Smooth muscle cell (in vitro differentiated cells): ENCODE data around the gene RBMS1. TPM values are rescaled to one million over a fixed set of nuclear protein-coding genes. Genes with fewer than 3 reads are reported as not detected.
A peak's percentile ranks its signal among the peaks of the same experiment; 100 is the strongest.

ENCODE experiments used
- DNase-seq: peaks from one replicate; lab custom pipeline; 2025; ENCODE audit not compliant: unreplicated experiment; lab: John Stamatoyannopoulos, UW
- H2AFZ ChIP-seq: fragments of 200-600 bp; sonication (generic); 2 replicates; pipeline ENCODE4 v1.6.0; 2016; ENCODE audit warnings: antibody characterized with exemption, low read depth, mild to moderate bottlenecking
- H3F3A ChIP-seq: fragments of 200-600 bp; sonication (generic); 2 replicates; pipeline ENCODE4 v1.6.0; 2017; ENCODE audit warnings: antibody characterized with exemption, low read depth
- H3K27ac ChIP-seq: fragments of 200-600 bp; sonication (generic); 2 replicates; pipeline ENCODE4 v1.5.1; 2016; ENCODE audit warnings: low read depth, mild to moderate bottlenecking
- H3K27me3 ChIP-seq: fragments of 200-600 bp; sonication (generic); 2 replicates; pipeline ENCODE4 v1.6.1; 2016; ENCODE audit warnings: low read depth, mild to moderate bottlenecking
- H3K36me3 ChIP-seq: fragments of 200-600 bp; sonication (generic); 2 replicates; pipeline ENCODE4 v1.5.1; 2016; ENCODE audit warnings: low read depth
- H3K4me1 ChIP-seq: fragments of 200-600 bp; sonication (generic); 2 replicates; pipeline ENCODE4 v1.5.1; 2016; ENCODE audit warnings: low read depth
- H3K4me2 ChIP-seq: fragments of 200-600 bp; sonication (generic); 2 replicates; pipeline ENCODE4 v1.6.0; 2016; ENCODE audit warnings: mild to moderate bottlenecking
- H3K4me3 ChIP-seq: fragments of 200-600 bp; sonication (generic); 2 replicates; pipeline ENCODE4 v1.5.1; 2016; ENCODE audit warnings: mild to moderate bottlenecking
- H3K79me2 ChIP-seq: fragments of 200-600 bp; sonication (generic); 2 replicates; pipeline ENCODE4 v1.6.0; 2016; ENCODE audit warnings: low read depth, mild to moderate bottlenecking
- H3K9ac ChIP-seq: fragments of 200-600 bp; sonication (generic); 2 replicates; pipeline ENCODE4 v1.6.0; 2016; ENCODE audit warnings: low read depth
- H3K9me3 ChIP-seq: fragments of 200-600 bp; sonication (generic); replicated peaks from 2 replicates; pipeline ENCODE4 v1.5.1; 2016; ENCODE audit warnings: low read depth
- H4K20me1 ChIP-seq: fragments of 200-600 bp; sonication (generic); 2 replicates; pipeline ENCODE4 v1.6.0; 2016; ENCODE audit warnings: low read depth
- WGBS: methylation state at CpG from one replicate; pipeline ENCODE4 v1.1.7; 2016; ENCODE audit warnings: low lambda C conversion rate; 5-methylcytosine and 5-hydroxymethylcytosine counted together
- polyA plus RNA-seq: library from polyadenylated mRNA; unstranded; fragments of >200 nt; fragmentation: Nextera tagmentation; extraction: Ambion mirVana; gene quantifications from 2 replicates; pipeline ENCODE4 v1.2.1, GENCODE V29; 2016
- total RNA-seq: library from RNA; depleted of rRNA; stranded (reverse); fragments of >200 nt; gene quantifications from 2 replicates; pipeline ENCODE4 v1.2.3, GENCODE V29; 2014
- TF ChIP-seq, protein P1 (sequence below): fragments of 200-600 bp; sonication (generic); IDR thresholded peaks from 2 replicates; pipeline ENCODE4 v1.5.1; 2017; ENCODE audit warnings: borderline replicate concordance, mild to moderate bottlenecking, antibody characterized with exemption; ENCODE audit not compliant: insufficient read depth, poor library complexity, severe bottlenecking

RBMS1 gene
- total and polyA plus RNA-seq, 2 experiments from 2014 or later: 103 to 160 TPM

DNA sequence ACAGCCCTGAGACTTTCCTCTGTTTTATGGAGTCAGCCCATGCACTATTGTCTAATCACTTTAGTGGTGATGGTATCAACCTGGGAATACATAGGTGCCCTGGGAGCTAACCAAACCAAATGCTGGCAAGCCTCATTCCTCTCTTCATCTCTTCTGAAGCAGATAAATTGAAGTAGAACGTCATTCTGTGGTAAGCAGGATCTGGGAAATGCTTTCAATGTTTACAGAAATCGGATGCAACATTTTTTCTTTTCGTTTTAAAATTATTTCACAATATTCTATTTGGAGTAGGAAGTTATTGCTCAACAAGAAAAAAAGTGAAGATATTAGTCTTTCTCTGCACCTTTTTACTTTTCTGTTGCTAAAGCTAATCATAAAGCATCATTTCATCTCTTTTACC lies 114.2 kb downstream of the RBMS1 start:
- peak overlapping the region; percentile 65 for H3K27ac ChIP-seq
- no peak for DNase-seq
- no peak overlapping the region for H3K9ac ChIP-seq
- peaks cover 100% of the 10 kb centered on the region for H3K79me2 ChIP-seq
- peaks cover 7% of the 10 kb centered on the region for H3F3A ChIP-seq
- peak overlapping the region; percentile 49 for H3K4me2 ChIP-seq
- H4K20me1 ChIP-seq: peaks cover 100% of the 10 kb centered on the region
- no peak overlapping the region for H2AFZ ChIP-seq
- no peak overlapping the region for H3K4me3 ChIP-seq
- H3K4me1 ChIP-seq: peaks cover 58% of the 10 kb centered on the region
- TF ChIP-seq, protein P1, sequence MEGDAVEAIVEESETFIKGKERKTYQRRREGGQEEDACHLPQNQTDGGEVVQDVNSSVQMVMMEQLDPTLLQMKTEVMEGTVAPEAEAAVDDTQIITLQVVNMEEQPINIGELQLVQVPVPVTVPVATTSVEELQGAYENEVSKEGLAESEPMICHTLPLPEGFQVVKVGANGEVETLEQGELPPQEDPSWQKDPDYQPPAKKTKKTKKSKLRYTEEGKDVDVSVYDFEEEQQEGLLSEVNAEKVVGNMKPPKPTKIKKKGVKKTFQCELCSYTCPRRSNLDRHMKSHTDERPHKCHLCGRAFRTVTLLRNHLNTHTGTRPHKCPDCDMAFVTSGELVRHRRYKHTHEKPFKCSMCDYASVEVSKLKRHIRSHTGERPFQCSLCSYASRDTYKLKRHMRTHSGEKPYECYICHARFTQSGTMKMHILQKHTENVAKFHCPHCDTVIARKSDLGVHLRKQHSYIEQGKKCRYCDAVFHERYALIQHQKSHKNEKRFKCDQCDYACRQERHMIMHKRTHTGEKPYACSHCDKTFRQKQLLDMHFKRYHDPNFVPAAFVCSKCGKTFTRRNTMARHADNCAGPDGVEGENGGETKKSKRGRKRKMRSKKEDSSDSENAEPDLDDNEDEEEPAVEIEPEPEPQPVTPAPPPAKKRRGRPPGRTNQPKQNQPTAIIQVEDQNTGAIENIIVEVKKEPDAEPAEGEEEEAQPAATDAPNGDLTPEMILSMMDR: no peak
- H3K27me3 ChIP-seq: no peaks in the 10 kb centered on the region
- WGBS: 31% methylated on average over 3 of the region's 3 CpGs
- no peaks in the 10 kb centered on the region for H3K9me3 ChIP-seq
- H3K36me3 ChIP-seq: no peaks in the 10 kb centered on the region

DNA sequence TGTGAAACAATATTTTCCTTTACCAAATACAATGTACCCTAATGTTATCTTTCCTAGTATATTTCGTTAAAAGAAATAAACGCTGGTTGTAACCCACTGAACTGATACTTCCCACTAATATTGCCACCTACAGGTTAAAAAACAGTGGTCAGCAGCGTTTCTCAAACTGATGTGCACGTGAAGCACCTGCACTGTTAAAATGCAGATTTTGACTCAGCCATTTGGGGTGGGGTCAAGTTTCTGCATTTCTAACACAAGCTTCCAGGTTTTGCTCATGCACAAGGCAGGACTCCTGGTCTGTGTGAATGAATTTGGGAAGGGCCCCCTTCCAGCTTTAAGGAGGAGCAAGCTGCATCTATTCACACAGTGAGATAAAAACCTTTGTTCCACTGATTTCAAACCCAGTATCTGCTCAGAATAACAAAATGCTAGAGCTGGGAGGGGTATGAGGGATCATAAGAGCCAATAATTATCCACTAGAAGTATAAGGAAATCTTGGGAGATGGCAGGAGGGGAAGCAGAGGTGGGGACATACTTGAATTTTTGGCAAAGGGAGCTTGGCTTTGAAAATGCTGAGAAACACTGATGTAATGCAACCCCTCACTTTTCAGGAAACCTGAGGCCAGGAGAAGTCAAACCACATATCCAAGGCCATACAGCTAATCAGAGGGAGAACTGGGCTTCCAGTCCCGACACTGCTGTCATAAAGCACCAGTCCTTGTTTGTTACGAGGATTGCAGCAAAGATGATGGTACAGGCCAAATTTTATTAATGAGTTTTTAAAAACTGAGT lies 116.2 kb downstream of the RBMS1 start:
- Histone ChIP-seq H3K4me3 (no peak overlapping the region), H3K79me2 (peaks cover 100% of the 10 kb centered on the region), H3F3A (peaks cover 7% of the 10 kb centered on the region), H3K4me2 (peak overlapping the region; percentile 63), H4K20me1 (peaks cover 100% of the 10 kb centered on the region), H3K27ac (peak overlapping the region; percentile 79), H2AFZ (no peak overlapping the region), H3K4me1 (peaks cover 76% of the 10 kb centered on the region), H3K36me3 (no peaks in the 10 kb centered on the region), H3K9me3 (no peaks in the 10 kb centered on the region), H3K27me3 (no peaks in the 10 kb centered on the region), H3K9ac (no peak overlapping the region)
- WGBS: 52% methylated on average over 6 of the region's 6 CpGs
- DNase-seq: no peak
- TF ChIP-seq, protein P1: no peak

DNA sequence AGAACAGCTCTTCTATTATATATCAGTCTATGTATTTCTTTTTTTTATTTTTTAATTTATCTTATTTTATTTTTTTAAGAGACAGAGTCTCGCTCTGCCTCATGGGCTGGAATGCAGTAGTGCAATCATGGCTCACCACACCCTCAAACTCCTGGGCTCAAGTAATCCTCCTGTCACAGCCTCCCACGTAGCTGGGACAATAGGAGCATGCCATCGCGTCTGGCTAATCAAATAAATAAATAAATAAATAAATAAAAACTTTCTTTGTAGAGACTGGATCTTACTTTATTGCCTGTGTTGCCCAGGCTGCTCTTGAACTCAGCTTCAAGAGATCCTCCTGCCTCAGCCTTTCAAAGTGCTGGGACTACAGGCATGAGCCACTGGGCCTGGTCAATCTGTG lies 117.0 kb downstream of the RBMS1 start:
- Histone ChIP-seq H3K4me1 (peaks cover 77% of the 10 kb centered on the region), H3K27me3 (no peaks in the 10 kb centered on the region), H3K36me3 (no peaks in the 10 kb centered on the region), H3K9ac (peak overlapping the region; percentile 20), H3F3A (peaks cover 7% of the 10 kb centered on the region), H3K4me2 (peak overlapping the region; percentile 63), H3K27ac (peak overlapping the region; percentile 79), H3K9me3 (no peaks in the 10 kb centered on the region), H2AFZ (no peak overlapping the region), H3K79me2 (peaks cover 100% of the 10 kb centered on the region), H4K20me1 (peaks cover 100% of the 10 kb centered on the region), H3K4me3 (no peak overlapping the region)
- 11% methylated on average over 4 of the region's 4 CpGs for WGBS
- no peak for DNase-seq
- TF ChIP-seq, protein P1: no peak
